NCI-H1105 (cell line): ENCODE results near the gene PID1.

Source experiments
- DNase-seq: peaks from one replicate; lab custom pipeline; 2025; lab: John Stamatoyannopoulos, UW

Gene PID1

GRCh38 chr2:229270551-229271410 is at the start of gene PID1:
PID1 (minus strand) TSS chr2:229271287; CDS start chr2:229271043, 244 bp downstream.
- peak; percentile 49 for DNase-seq

DNA sequence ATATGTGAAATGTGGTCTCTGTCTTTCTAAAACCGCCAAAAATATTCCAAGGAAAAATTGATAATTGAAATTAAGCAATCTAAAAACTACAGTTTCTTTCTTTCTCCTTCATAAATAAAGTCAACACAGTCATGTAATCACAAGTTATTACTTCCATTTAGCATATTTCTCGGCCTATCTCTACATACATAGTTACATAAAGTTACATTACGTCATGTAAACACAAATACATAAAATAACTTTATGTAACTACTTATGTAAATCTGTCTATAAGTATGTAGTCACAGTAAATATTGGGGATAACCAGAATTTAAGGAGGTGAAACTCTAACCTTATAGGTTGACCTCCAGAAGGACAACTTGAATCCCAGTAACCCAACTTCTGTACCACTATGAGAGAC is 48.5 kb upstream of the PID1 start:
- no peak for DNase-seq

DNA sequence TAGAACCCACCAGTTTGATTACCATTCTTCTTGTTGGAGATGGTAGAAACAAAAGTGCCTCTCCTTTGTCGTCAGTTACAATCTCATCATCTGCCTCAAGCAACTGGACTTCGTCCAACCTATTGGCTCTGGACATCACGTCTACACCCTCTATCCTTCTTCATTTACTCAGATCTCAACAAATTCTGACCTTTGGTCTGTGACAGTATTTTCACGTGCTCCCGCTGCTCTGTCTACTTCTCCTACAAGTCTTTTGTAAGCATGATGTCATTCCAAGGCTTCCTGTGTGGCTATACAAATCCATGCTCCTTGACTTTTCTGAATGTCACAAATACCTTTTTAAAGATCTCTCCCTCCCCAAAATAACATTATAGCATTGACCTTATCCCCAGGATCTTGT is 43.0 kb upstream of the PID1 start:
- no peak for DNase-seq

GRCh38 chr2:229313591-229313990 is 42.5 kb upstream of the PID1 start:
- no peak for DNase-seq

DNA sequence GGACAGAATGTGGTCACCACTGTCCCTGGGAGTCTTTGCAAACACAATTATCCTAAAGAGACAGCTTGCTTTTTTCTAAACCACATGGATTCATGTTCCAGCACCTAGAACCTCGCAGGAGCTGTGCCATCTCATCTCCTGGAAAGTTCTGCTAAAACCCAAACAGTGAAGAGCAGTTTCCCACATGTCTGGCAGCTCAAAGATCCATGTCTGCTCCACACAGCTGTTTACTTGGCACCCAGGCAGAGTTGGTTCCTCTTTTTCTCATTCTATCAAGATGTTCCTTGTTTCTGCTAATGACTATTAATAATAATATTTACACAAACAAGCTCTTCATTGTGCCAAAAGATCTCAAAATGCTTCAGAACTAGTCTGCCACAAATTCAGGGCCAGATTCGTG is 30.1 kb upstream of the PID1 start:
- no peak for DNase-seq

- DNase-seq: no peak
These were observed 29.7 kb upstream of the PID1 start for GRCh38 chr2:229300790-229301189.

DNA sequence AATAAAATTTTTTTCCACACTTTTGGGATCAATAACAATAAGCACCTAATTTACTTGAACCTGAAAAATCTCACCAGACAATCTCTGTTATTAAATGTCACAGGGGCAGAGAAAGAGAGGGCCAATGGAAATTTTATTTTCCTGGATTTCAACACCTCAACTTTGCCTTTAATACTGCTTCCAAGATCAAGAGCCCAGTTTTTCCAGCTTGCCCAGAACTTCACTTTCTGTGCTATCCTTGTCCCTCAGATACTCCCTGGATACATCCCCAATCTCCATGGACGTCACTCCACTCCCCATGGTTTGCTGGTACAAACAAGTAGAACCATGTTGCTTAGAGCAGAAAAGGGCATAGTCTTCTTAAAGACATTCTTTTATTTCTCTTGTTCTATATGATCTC is 29.3 kb upstream of the PID1 start:
- DNase-seq: no peak

GRCh38 chr2:229297247-229297646 is 26.2 kb upstream of the PID1 start:
- no peak for DNase-seq

DNA sequence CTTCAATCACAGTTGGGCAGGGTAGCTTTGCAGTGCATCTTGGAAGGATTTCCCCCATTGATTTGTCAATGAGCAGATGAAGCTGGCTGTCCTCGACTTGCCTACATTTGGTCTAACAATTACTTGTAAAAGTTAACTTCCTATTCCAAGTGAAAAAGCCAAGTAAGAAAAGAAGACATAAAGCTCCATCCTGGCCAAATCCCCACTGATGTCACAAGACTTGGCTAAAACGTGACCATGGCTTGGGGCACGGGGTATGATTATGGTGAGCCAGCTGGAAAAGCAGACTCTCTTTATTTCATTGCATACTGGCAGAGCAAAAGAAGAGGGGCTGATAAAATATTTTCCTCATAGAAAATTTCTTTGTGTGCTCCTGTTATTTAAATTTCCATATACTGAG is 25.4 kb upstream of the PID1 start:
- no peak for DNase-seq

GRCh38 chr2:229296016-229296415 is 24.9 kb upstream of the PID1 start:
- DNase-seq: no peak

DNA sequence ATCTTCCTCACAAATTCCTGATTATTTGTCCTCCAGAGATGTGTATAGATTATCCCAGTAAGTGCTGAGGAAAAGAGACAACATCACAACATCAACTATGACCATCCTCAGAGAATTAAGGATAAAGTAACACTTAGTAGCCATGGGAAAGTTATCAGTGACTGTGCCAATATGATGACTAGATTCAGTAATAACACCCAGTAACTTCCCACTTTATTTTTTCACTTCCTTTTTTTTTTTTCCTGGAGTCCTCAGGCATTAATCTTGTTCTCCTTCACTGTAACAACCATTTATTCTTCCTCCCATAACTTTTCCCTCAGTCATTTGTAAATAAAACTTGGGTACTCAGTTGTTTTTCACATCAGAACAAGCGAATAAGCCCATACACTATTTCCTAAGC is 16.7 kb upstream of the PID1 start:
- no peak for DNase-seq

DNA sequence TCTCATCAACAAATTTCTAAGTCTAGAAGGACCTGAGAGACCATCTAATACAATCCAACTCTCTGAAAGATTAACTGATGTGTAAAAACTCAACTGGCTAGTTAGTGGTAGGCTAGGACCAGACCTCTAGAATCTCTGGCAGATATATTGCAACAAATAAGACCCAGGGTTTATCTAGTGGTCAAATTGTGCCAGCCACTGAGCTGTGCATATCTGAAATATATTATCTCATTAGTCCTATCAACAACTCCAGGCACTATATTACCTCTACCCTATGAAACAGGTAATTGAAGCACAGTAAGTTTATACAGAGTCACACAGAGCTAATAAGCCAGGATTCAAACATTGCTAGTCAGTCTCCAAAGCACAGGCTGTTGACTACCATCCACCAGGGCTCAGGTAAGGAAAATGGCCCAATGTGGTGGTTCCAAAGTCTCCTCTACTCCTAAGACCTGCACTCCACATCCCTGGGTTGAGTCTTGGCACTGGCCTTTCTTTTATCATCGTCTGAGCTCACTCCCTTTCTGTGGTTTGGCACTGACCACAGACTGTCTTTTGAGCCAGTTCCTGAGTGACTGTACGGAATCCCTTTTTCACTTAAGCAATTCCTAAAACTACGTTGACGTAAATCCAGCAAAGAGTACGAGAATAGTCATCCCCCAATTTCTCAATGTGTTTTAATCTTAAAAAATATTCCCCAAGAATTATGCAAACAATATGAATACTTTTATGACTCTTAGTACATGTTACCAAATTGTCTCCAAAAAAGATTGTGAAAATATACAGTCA is 11.9 kb upstream of the PID1 start:
- DNase-seq: no peak

GRCh38 chr2:229279516-229279915 is 8.4 kb upstream of the PID1 start:
- DNase-seq: no peak

DNA sequence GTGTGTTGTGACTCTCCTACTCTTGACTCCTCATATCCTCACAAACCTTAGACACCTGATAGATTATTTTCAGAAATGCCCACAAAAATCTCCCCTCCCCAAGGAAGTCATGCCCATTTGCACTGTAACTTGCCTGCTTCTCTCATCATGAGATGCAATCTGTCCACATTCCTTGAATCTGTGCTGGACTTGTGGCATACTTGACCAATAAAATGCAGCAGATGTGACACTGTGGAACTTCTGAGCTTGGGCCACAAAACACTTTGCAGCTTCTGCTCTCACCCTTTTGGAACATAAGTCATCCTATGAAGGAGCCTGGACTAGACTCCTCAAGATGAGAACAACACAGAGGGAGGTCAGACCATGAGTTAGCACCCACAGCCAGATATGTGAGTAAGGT is 4.4 kb upstream of the PID1 start:
- no peak for DNase-seq

DNA sequence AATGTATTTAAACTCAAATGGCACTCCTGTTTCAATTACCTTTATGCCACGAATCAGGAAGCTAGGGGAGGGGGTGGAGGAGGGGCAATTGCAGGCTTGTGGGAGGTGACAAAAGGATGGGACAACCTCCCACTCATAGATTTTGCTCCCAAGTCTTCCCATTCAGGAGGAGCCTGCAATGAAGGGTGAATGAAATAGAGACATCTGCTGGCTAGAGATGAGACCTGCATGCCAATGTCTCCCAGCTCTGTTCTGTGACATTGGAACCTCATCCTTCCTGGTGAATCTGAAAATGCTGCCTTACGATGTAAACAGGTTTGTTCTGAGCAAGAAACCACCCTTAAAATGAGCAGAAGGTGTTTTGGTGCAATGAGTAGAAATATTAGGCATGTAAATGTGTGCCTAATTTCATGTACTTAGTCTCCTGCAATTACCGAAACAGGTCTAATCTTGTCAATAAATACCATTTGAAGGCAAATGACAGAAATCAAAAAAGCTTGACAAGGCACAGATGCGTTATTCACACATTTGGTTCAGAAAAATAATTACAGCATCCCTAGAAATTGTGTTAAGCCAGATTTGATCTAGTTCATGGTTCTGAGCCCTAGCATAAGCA is 2.7 kb upstream of the PID1 start:
- peak; percentile 69 for DNase-seq

DNA sequence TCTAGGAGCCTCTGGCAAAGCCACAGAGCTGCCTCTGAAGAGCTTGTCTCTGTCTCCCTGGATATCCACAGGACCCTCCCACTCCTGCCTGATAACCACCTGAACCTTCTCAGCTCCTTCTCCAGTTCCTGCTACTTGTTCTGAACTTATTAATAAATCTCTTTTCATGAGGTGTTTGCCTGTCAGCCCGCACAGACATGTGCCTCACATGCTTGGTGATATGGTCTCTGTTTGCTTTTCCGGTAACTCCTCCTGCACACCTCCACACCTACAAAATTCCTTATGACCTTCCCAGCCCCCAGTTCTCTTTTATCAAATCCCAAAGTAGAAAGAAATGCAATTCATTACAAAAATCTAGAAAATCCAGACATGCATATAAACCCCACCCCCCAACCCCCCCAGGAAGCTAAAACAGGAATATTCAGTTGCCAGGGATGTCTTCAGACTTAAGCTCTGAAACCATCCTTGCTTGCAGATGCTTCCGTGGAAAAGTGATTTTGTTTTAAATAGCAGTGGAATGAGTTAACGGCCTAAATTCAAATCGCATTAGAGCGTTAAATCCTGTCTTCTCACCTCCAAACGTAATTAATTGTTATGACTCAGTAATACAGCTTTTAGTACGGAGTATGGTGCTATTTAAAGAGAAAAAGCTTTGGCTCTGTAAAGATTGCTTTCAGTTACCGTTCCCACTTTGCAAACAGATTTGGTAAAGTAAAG is 2.1 kb upstream of the PID1 start:
- DNase-seq: no peak

GRCh38 chr2:229269941-229270340 is 1.1 kb downstream of the PID1 start:
- DNase-seq: no peak

DNA sequence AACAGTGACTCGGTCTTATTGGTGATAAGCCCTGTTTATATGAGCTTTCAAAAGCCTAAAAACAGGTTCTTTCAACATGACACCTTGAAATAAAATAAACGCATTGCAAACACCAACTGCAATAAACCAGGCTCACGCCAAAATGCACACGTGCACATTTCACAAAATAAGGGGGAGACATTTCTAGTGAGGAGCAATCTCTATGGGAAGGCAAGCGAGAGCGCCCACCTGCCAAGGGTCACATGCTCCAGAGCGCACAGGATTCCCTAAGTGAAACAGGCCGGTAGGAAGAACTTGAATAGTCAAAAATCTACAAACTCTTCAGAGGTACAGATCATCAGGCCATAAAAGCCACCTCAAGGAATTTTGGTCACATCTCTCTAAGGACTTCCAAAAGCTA is 1.9 kb downstream of the PID1 start:
- DNase-seq: no peak

DNA sequence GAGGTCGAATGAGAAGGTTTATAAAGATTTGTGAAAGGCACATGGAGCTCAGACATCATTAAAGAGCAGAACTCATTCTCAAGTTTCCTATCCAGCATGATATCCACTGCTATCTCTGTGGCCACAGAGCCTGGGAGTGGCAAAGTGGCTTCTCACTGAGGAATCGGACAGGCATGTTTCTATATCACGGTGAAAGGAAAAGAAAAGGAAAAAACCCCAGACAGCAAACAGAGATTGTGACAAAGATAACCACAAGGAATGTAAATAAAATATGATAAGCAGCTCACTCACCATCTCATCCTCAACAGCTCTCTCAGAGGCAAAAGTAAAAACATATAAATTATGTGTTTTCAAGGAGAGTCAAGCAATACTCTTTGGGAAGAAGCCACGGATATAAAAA is 2.5 kb downstream of the PID1 start:
- no peak for DNase-seq

GRCh38 chr2:229267080-229267479 is 4.0 kb downstream of the PID1 start:
- DNase-seq: no peak

DNA sequence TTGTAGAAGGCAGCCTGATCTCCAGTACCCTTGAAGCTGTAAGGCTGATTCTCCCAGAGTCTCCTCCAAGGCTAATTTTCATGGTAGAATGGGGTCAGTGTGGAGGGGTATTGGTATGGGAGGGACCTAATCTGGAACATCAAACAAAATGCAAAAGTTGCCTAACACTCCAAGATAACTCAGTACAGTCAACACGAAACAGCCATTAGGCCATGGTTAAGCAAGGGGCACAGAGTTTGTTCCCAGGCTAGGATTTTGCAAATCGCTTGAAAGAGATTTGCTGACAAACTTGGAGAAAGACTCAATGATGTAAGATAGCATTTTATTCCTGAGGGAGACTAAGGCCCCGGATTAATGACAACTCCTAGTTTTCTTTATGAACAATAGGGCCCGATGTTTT is 5.4 kb downstream of the PID1 start:
- no peak for DNase-seq

- no peak for DNase-seq
These were observed 9.5 kb downstream of the PID1 start for GRCh38 chr2:229261599-229261998.
